ENCODE measurements around the gene MVB12B.

MVB12B gene

GRCh38 chr9:126295516-126295915 is 31.1 kb upstream of the MVB12B start:
- TF ChIP-seq POLR2AphosphoS5 (IDR thresholded peaks at IDR 0.05; ENCODE audit: low read depth, low read length) (no peak), FOXP2 (optimal IDR thresholded peaks at IDR 0.05; ENCODE audit: borderline replicate concordance, extremely low read depth, extremely low read length, insufficient read depth) (no peak), REST (IDR thresholded peaks at IDR 0.05; ENCODE audit: insufficient read depth in 1 of 2, low read depth in 2 of 2, low read length in 2 of 2) (no peak), TAF1 (IDR thresholded peaks at IDR 0.05; ENCODE audit: borderline replicate concordance, insufficient read depth, low read length) (no peak), SIN3A (IDR thresholded peaks at IDR 0.05; ENCODE audit: borderline replicate concordance, insufficient read depth, low read length) (no peak)

GRCh38 chr9:126295936-126296600 is 30.6 kb upstream of the MVB12B start:
- no peak for TF ChIP-seq REST (IDR thresholded peaks at IDR 0.05; ENCODE audit: insufficient read depth in 1 of 2, low read depth in 2 of 2, low read length in 2 of 2)
- no peak for TF ChIP-seq FOXP2 (optimal IDR thresholded peaks at IDR 0.05; ENCODE audit: borderline replicate concordance, extremely low read depth, extremely low read length, insufficient read depth)
- TF ChIP-seq POLR2AphosphoS5 (IDR thresholded peaks at IDR 0.05; ENCODE audit: low read depth, low read length): no peak
- TF ChIP-seq SIN3A (IDR thresholded peaks at IDR 0.05; ENCODE audit: borderline replicate concordance, insufficient read depth, low read length): no peak
- TF ChIP-seq TAF1 (IDR thresholded peaks at IDR 0.05; ENCODE audit: borderline replicate concordance, insufficient read depth, low read length): no peak

GRCh38 chr9:126296687-126297086 is 29.9 kb upstream of the MVB12B start:
- TF ChIP-seq REST (IDR thresholded peaks at IDR 0.05; ENCODE audit: insufficient read depth in 1 of 2, low read depth in 2 of 2, low read length in 2 of 2) (no peak), FOXP2 (optimal IDR thresholded peaks at IDR 0.05; ENCODE audit: borderline replicate concordance, extremely low read depth, extremely low read length, insufficient read depth) (no peak), TAF1 (IDR thresholded peaks at IDR 0.05; ENCODE audit: borderline replicate concordance, insufficient read depth, low read length) (no peak), POLR2AphosphoS5 (IDR thresholded peaks at IDR 0.05; ENCODE audit: low read depth, low read length) (no peak), SIN3A (IDR thresholded peaks at IDR 0.05; ENCODE audit: borderline replicate concordance, insufficient read depth, low read length) (no peak)

DNA sequence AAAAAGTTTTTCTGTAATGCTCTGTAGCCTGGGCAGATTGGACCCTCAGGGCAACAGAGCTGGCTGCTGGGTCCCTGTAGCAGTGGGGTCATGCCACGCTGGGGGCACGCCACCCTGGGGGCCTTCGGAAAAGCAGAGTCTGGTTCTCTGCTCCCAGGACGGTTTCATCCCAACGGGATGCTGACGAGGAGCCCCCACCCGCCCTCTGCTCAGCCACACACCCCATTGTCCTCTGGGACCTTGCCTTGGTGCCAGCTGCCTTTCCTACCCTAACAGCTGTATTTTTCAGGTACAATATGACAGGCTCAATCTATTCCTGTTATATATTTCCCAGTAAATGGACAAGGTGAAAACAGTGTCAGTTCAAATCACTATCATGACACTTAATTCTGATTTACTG is 29.0 kb upstream of the MVB12B start:
- TF ChIP-seq REST (IDR thresholded peaks at IDR 0.05; ENCODE audit: insufficient read depth in 1 of 2, low read depth in 2 of 2, low read length in 2 of 2): no peak
- TF ChIP-seq TAF1 (IDR thresholded peaks at IDR 0.05; ENCODE audit: borderline replicate concordance, insufficient read depth, low read length): no peak
- no peak for TF ChIP-seq POLR2AphosphoS5 (IDR thresholded peaks at IDR 0.05; ENCODE audit: low read depth, low read length)
- TF ChIP-seq FOXP2 (optimal IDR thresholded peaks at IDR 0.05; ENCODE audit: borderline replicate concordance, extremely low read depth, extremely low read length, insufficient read depth): no peak
- no peak for TF ChIP-seq SIN3A (IDR thresholded peaks at IDR 0.05; ENCODE audit: borderline replicate concordance, insufficient read depth, low read length)

Measured in PFSK-1 (cell line).